GM23338 (cell line): ENCODE data around the gene CYB561D1. TPM values are rescaled to one million over a fixed set of nuclear protein-coding genes. Genes with fewer than 3 reads are reported as not detected.

Experiments
- ATAC-seq: fragments of 200-7000 bp; cut with Tn5 transposase; 3 replicates; pipeline ENCODE4 v1.9.1; 2020
- DNase-seq: peaks from one replicate; pipeline ENCODE4 v3.0.0-alpha.2; 2015; ENCODE audit warnings: low spot score
- H2AFZ ChIP-seq: fragments of 200-600 bp; sonication (generic); 2 replicates; pipeline ENCODE4 v1.8.0; 2016; ENCODE audit warnings: antibody characterized with exemption, mild to moderate bottlenecking, moderate library complexity
- H3F3A ChIP-seq: fragments of 200-600 bp; sonication (generic); replicated peaks from 2 replicates; pipeline ENCODE4 v1.8.0; 2017; ENCODE audit warnings: antibody characterized with exemption, mixed run types, low read depth
- H3K27ac ChIP-seq: fragments of 200-600 bp; sonication (generic); 2 replicates; pipeline ENCODE4 v1.6.1; 2016; ENCODE audit warnings: low read depth
- H3K27me3 ChIP-seq: fragments of 200-600 bp; sonication (generic); 2 replicates; pipeline ENCODE4 v1.8.0; 2016; ENCODE audit warnings: mild to moderate bottlenecking, mixed run types, moderate library complexity; ENCODE audit not compliant: insufficient read depth
- H3K36me3 ChIP-seq: fragments of 200-600 bp; sonication (generic); 2 replicates; pipeline ENCODE4 v1.8.0; 2016; ENCODE audit warnings: mild to moderate bottlenecking; ENCODE audit not compliant: insufficient read depth
- H3K4me1 ChIP-seq: fragments of 200-600 bp; sonication (generic); 2 replicates; pipeline ENCODE4 v1.8.0; 2016; ENCODE audit warnings: mild to moderate bottlenecking, moderate library complexity; ENCODE audit not compliant: insufficient read depth
- H3K4me2 ChIP-seq: fragments of 200-600 bp; sonication (generic); 2 replicates; pipeline ENCODE4 v1.7.1; 2017; ENCODE audit warnings: mixed run types
- H3K4me3 ChIP-seq: fragments of 200-600 bp; sonication (generic); 2 replicates; pipeline ENCODE4 v1.6.1; 2016; ENCODE audit warnings: mixed run types
- H3K79me2 ChIP-seq: fragments of 200-600 bp; sonication (generic); replicated peaks from 2 replicates; pipeline ENCODE4 v1.8.0; 2017; ENCODE audit warnings: mild to moderate bottlenecking; ENCODE audit not compliant: insufficient read depth
- H3K9me2 ChIP-seq: fragments of 200-600 bp; sonication (generic); 2 replicates; pipeline ENCODE4 v1.8.0; 2017; ENCODE audit not compliant: insufficient read depth
- H4K20me1 ChIP-seq: fragments of 200-600 bp; sonication (generic); replicated peaks from 2 replicates; pipeline ENCODE4 v1.8.0; 2017; ENCODE audit warnings: mild to moderate bottlenecking; ENCODE audit not compliant: insufficient read depth
- H3K27ac Mint-ChIP-seq: 2 replicates; pipeline ENCODE4 v1.8.0; 2020; ENCODE audit warnings: inconsistent platforms, mild to moderate bottlenecking, moderate library complexity, mixed read lengths
- H3K27me3 Mint-ChIP-seq: 3 replicates; pipeline ENCODE4 v1.8.0; 2022; ENCODE audit warnings: low read depth, mild to moderate bottlenecking, moderate library complexity, mixed read lengths, inconsistent platforms; ENCODE audit not compliant: insufficient read depth, poor library complexity
- H3K36me3 Mint-ChIP-seq: 3 replicates; pipeline ENCODE4 v1.8.0; 2021; ENCODE audit warnings: low read depth, mild to moderate bottlenecking, inconsistent platforms, moderate library complexity, mixed read lengths
- H3K4me1 Mint-ChIP-seq: 3 replicates; pipeline ENCODE4 v1.8.0; 2020; ENCODE audit warnings: mild to moderate bottlenecking, inconsistent platforms, mixed read lengths
- H3K4me3 Mint-ChIP-seq: 3 replicates; pipeline ENCODE4 v1.8.0; 2021; ENCODE audit warnings: moderate library complexity, mild to moderate bottlenecking, inconsistent platforms, mixed read lengths
- H3K9me3 Mint-ChIP-seq: 3 replicates; pipeline ENCODE4 v1.8.0; 2020; ENCODE audit warnings: moderate library complexity, mild to moderate bottlenecking, inconsistent platforms, mixed read lengths
- CREB1 ChIP-seq: fragments of 250-450 bp; sonication (Bioruptor Pico); IDR thresholded peaks from 2 replicates; pipeline ENCODE4 v1.5.0; 2020; ENCODE audit warnings: low read depth, mild to moderate bottlenecking, moderate library complexity
- ETS1 ChIP-seq: IDR thresholded peaks from 2 replicates; pipeline ENCODE4 v1.6.1; 2016; ENCODE audit warnings: antibody characterized with exemption
- EZH2 ChIP-seq: fragments of 200-600 bp; sonication (generic); IDR thresholded peaks from one replicate; pipeline ENCODE4 v1.8.0; 2017; ENCODE audit warnings: antibody characterized with exemption, mild to moderate bottlenecking, low read depth; ENCODE audit not compliant: unreplicated experiment
- EZH2phosphoT487 ChIP-seq: fragments of 200-600 bp; sonication (generic); IDR thresholded peaks from one replicate; pipeline ENCODE4 v1.8.1; 2018; ENCODE audit warnings: antibody characterized with exemption; ENCODE audit not compliant: unreplicated experiment
- JUNB ChIP-seq: IDR thresholded peaks from one replicate; pipeline ENCODE4 v1.6.1; 2016; ENCODE audit warnings: antibody characterized with exemption; ENCODE audit not compliant: unreplicated experiment
- NANOG ChIP-seq: IDR thresholded peaks from 2 replicates; pipeline ENCODE4 v1.6.1; 2016; ENCODE audit warnings: antibody characterized with exemption, borderline replicate concordance
- POLR2AphosphoS5 ChIP-seq: IDR thresholded peaks from 2 replicates; pipeline ENCODE4 v1.6.1; 2016; ENCODE audit warnings: antibody characterized with exemption, low read depth
- STAT1 ChIP-seq: IDR thresholded peaks from one replicate; pipeline ENCODE4 v1.6.1; 2016; ENCODE audit warnings: antibody characterized with exemption; ENCODE audit not compliant: unreplicated experiment
- ZNF114 ChIP-seq: fragments of 250-450 bp; sonication (Bioruptor Pico); IDR thresholded peaks from 2 replicates; pipeline ENCODE4 v1.5.0; 2020; ENCODE audit warnings: mild to moderate bottlenecking, moderate library complexity
- ZNF462 ChIP-seq: fragments of 250-450 bp; sonication (Bioruptor Pico); IDR thresholded peaks from 2 replicates; pipeline ENCODE4 v1.5.0; 2020; ENCODE audit warnings: mild to moderate bottlenecking, moderate library complexity
- polyA plus RNA-seq: library from polyadenylated mRNA; unstranded; fragments of >200 nt; fragmentation: Nextera tagmentation; extraction: Ambion mirVana; gene quantifications from 2 replicates; pipeline ENCODE4 v1.2.1, GENCODE V29; 2016
- total RNA-seq: library from RNA; depleted of rRNA; stranded (reverse); fragments of >200 nt; shearing (Covaris generic); gene quantifications from 2 replicates; pipeline ENCODE4 v1.2.3, GENCODE V29; 2014
- TF ChIP-seq, protein P1 (sequence below): IDR thresholded peaks from one replicate; pipeline ENCODE4 v1.6.1; 2018; ENCODE audit warnings: antibody characterized with exemption; ENCODE audit not compliant: unreplicated experiment

Gene CYB561D1
- total and polyA plus RNA-seq, 2 experiments from 2014 or later: 0.95 to 2.7 TPM

- no peak for TF ChIP-seq EZH2phosphoT487
- TF ChIP-seq POLR2AphosphoS5: no peak
- TF ChIP-seq STAT1: no peak
- TF ChIP-seq ETS1: no peak
- TF ChIP-seq NANOG: no peak
Observed at GRCh38 chr1:109457819-109458218, 36.1 kb upstream of the CYB561D1 start (continued).

- no peak for DNase-seq
- no peaks in the 10 kb centered on the region for H3K9me3 Mint-ChIP-seq
- Histone ChIP-seq H3K4me2 (peak overlapping the region; percentile 76), H2AFZ (peak overlapping the region; percentile 91), H3K27ac (no peak overlapping the region), H3K4me3 (peak overlapping the region; percentile 68), H3K27me3 (peaks cover 70% of the 10 kb centered on the region), H3K9me2 (no peaks in the 10 kb centered on the region), H3F3A (0 out of 2 replicates have a peak, but pooled peaks cover 5% of the 10 kb centered on the region), H3K79me2 (no peaks in the 10 kb centered on the region), H4K20me1 (no peaks in the 10 kb centered on the region; the same call in 1 of the 2 replicates), H3K4me1 (peaks cover 28% of the 10 kb centered on the region), H3K36me3 (no peaks in the 10 kb centered on the region)
- peak overlapping the region; percentile 74 for H3K4me3 Mint-ChIP-seq
- no peaks in the 10 kb centered on the region; the same call in 2 of the 3 replicates for H3K36me3 Mint-ChIP-seq
- ATAC-seq: no peak
- H3K4me1 Mint-ChIP-seq: peaks cover 19% of the 10 kb centered on the region
- no peak overlapping the region for H3K27ac Mint-ChIP-seq
- H3K27me3 Mint-ChIP-seq: peaks cover 52% of the 10 kb centered on the region
- no peak for TF ChIP-seq ETS1
- no peak for TF ChIP-seq ZNF462 (CRISPR knock-in tag)
- no peak for TF ChIP-seq STAT1
- TF ChIP-seq EZH2: no peak
- TF ChIP-seq ZNF114 (CRISPR knock-in tag): no peak
- TF ChIP-seq, protein P1, sequence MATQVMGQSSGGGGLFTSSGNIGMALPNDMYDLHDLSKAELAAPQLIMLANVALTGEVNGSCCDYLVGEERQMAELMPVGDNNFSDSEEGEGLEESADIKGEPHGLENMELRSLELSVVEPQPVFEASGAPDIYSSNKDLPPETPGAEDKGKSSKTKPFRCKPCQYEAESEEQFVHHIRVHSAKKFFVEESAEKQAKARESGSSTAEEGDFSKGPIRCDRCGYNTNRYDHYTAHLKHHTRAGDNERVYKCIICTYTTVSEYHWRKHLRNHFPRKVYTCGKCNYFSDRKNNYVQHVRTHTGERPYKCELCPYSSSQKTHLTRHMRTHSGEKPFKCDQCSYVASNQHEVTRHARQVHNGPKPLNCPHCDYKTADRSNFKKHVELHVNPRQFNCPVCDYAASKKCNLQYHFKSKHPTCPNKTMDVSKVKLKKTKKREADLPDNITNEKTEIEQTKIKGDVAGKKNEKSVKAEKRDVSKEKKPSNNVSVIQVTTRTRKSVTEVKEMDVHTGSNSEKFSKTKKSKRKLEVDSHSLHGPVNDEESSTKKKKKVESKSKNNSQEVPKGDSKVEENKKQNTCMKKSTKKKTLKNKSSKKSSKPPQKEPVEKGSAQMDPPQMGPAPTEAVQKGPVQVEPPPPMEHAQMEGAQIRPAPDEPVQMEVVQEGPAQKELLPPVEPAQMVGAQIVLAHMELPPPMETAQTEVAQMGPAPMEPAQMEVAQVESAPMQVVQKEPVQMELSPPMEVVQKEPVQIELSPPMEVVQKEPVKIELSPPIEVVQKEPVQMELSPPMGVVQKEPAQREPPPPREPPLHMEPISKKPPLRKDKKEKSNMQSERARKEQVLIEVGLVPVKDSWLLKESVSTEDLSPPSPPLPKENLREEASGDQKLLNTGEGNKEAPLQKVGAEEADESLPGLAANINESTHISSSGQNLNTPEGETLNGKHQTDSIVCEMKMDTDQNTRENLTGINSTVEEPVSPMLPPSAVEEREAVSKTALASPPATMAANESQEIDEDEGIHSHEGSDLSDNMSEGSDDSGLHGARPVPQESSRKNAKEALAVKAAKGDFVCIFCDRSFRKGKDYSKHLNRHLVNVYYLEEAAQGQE: no peak
- TF ChIP-seq JUNB: no peak
- no peak for TF ChIP-seq EZH2phosphoT487
- no peak for TF ChIP-seq NANOG
- TF ChIP-seq CREB1 (CRISPR knock-in tag): no peak
- no peak for TF ChIP-seq POLR2AphosphoS5
Observed at GRCh38 chr1:109466125-109466451, 27.8 kb upstream of the CYB561D1 start.
